NCI-H69 (cell line): Measurements from ENCODE around the gene FMNL3.
"Not testable (repeated sequence)": the region's sequence is repeated elsewhere in the genome, so short reads cannot be mapped to it uniquely, and the experiment has no call there.

ENCODE experiments used
- DNase-seq: peaks from one replicate; lab custom pipeline; 2025; lab: John Stamatoyannopoulos, UW

FMNL3 gene, protein sequence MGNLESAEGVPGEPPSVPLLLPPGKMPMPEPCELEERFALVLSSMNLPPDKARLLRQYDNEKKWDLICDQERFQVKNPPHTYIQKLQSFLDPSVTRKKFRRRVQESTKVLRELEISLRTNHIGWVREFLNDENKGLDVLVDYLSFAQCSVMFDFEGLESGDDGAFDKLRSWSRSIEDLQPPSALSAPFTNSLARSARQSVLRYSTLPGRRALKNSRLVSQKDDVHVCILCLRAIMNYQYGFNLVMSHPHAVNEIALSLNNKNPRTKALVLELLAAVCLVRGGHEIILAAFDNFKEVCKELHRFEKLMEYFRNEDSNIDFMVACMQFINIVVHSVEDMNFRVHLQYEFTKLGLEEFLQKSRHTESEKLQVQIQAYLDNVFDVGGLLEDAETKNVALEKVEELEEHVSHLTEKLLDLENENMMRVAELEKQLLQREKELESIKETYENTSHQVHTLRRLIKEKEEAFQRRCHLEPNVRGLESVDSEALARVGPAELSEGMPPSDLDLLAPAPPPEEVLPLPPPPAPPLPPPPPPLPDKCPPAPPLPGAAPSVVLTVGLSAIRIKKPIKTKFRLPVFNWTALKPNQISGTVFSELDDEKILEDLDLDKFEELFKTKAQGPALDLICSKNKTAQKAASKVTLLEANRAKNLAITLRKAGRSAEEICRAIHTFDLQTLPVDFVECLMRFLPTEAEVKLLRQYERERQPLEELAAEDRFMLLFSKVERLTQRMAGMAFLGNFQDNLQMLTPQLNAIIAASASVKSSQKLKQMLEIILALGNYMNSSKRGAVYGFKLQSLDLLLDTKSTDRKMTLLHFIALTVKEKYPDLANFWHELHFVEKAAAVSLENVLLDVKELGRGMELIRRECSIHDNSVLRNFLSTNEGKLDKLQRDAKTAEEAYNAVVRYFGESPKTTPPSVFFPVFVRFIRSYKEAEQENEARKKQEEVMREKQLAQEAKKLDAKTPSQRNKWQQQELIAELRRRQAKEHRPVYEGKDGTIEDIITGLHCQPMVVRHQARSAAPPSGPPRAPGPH

GRCh38 chr12:49707128-49707811 is at the start of gene FMNL3:
TSS of gene FMNL3 (minus strand) at chr12:49707405. CDS start at chr12:49707180, 225 bp downstream.
- peak; percentile 99 for DNase-seq

DNA sequence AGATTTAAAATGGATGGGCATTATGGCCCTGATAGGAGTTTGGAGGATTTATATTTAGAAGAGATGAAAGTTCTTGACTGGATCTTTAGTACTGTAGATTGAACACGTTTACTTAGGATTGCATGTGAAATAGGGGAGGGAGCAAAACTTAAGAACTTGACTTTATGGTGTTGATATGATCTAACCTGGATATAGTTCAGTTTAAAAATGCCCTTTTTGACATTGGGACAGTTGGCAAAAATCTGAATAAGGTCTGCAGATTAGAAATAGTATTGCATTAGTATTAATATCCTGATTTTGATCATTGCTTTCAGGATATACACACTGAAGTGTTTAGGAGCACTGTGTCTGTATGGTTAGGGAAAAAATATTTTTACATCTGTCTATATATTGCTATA is 43.8 kb upstream of the FMNL3 start:
- DNase-seq = no peak

GRCh38 chr12:49750027-49750995 is 43.1 kb upstream of the FMNL3 start:
- peak; percentile 36 for DNase-seq

DNA sequence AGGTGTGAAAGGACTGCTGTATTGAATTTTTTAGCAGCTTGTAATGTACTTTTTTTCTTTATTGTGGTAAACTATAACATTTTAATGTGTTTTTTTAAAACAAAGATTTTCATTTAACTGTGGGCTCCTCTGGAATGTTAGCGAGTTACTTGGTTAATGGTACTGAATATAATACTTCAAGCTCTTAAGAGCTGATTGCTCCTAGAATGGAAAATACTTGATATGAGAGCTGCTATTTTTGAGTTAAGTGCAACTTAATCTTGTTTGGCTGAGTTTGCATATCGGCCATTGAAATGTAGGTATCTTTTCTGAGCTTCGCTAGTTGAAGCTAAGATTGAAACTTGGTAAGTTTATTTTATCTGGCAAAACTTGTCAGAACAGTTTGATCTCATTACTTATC is 41.6 kb upstream of the FMNL3 start:
- no peak for DNase-seq

DNA sequence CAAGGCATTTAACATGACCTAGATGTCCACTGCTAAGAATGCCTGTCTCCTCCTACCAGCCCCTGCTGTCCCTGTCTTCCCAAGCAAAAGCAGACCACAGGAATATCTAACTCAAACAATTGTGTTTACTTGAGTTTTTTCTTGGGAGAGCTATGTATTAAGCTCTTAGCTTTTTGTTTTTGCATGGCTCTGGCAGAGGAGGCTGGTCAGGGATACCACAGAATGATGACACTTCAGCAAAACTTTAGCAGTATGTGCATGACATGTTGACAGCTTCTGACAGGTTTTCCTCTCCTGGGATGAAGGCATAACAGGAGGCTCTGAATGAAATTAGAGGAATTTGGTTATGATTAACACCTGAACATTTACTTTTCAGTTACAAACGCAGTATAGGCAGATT is 41.1 kb upstream of the FMNL3 start:
- DNase-seq = no peak

DNA sequence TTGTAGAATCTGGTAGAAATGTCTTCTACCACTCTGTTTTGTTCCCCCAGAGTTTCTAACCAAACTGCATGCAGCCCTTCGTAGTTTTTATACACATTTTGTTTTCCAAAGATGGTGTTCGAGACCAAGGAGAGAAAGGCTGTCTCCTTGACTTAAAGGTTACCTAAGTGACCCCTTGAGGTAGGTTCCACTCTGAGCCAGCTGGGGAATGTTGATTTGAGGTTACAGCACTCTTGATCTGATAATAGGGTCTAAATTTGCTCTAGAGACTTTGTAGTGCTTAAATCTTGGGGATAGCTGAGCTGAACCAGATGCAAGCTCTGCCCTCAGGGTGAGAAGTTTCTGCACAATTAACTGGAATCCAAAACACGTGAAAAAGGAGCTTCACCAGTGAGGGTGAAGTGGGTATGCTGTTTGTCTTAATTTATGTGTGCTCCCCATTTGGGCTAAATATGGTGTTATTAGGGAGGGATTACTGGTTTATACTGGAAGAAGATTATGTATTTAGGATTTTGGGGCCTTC is 37.2 kb upstream of the FMNL3 start:
- no peak for DNase-seq

DNA sequence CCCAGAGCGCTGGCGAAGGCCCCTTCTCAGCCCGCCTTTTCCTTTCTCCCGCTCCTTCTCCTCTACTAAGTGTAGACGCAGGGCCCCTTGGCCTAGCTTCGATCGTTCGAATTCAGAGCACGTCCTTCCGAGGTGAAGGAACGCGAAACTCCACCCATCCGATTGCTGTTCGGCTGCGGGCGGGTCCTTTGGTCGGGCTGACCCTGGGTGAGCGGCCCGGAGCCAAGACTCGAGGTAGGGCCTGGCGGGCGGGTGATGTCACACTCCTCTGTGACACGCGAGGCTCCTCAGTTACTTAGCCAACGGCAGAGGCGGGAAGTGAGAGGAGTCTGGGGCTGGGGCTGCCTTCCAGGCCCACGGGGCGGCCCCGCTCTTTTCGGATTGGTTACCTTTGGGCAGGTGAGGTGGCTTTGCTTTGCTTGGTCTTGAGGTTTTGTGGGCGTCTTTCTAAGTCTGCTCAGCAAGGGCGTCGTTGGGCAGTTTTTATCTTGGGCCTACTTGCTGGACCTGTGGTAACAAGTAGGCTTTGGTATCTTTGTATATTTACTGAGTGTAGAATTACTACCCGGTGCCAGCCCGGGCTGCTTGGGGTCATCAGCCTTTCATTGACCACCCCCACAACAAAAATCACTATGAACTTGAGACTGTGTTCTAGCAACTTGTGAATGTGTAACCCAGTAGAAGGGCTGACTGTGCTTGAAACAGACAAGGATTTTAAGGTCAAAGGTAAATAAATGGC is 34.8 kb upstream of the FMNL3 start:
- peak; percentile 85 for DNase-seq

DNA sequence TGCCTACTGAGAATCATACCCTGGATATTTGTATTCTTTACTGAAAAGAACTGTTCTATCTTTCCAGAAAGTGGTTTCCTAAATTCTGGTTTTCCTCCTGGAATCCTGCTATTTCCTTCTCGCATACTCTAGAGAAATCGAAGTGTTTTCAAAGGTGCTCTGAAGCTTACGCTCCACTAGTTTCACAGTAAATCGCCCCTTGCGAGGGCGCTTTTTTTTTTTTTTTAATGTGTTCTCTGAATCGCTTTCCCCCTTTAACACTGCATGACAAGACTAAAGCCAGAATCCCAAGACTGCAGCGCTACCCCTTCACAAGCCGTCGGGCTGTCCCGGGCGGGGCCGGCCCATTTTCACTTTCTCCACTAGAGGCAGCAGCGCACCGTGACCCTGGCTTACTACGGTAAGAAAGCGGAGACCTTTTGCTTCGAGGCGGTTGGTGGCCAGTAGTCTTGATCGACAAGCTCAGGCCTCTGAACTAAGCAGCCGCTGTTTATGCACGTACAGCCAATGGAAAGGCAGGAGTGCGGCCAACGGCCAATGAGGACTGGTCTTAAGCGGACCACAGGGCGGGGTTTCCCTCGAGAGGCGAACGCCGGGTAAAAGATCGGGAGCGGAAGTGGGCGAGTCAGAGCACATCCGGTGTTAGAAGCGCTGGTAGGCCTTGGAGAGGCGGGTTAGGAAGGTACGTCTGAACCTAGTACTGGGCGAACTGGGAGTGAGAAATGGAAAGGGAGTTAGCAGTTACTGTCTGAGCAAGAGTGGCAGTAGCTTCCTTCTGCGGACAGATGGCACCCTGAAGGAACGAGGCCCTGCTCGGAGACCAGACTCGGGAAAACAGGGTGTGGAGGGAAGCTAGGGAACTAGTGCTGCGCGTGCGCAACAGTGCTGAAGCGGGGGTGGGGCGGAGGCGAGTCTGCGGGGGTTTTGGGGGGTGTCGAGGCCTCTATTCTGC is 34.0 kb upstream of the FMNL3 start, which contains the start of gene TMBIM6:
TMBIM6 (plus strand) TSS at position 628 of the 952 bp plus-strand sequence. CDS start 10,937 bp downstream, outside the sequence.
- DNase-seq = peak; percentile 100

- DNase-seq = not testable (repeated sequence)
These were observed 33.1 kb upstream of the FMNL3 start for GRCh38 chr12:49740277-49740676.

DNA sequence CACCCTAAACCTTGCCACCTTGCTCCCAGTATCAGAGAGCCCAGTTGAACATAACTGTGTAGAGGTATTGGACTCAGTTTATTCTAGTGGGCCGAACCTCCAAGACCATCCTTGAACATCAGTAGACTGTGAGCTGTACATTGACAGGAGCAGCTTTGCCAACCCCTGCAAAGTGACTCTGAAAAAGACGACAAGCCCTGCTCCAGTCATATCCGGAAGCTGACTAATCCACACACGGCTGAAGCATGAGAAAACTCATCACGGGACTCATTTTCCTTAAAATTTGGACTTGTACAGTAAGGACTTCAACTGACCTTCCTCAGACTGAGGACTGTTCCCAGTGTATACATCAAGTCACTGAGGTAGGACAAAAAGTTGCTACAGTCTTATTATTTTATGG is 31.5 kb upstream of the FMNL3 start:
- DNase-seq = not testable (repeated sequence)

GRCh38 chr12:49734900-49735299 is 27.7 kb upstream of the FMNL3 start:
- DNase-seq = not testable (repeated sequence)

DNA sequence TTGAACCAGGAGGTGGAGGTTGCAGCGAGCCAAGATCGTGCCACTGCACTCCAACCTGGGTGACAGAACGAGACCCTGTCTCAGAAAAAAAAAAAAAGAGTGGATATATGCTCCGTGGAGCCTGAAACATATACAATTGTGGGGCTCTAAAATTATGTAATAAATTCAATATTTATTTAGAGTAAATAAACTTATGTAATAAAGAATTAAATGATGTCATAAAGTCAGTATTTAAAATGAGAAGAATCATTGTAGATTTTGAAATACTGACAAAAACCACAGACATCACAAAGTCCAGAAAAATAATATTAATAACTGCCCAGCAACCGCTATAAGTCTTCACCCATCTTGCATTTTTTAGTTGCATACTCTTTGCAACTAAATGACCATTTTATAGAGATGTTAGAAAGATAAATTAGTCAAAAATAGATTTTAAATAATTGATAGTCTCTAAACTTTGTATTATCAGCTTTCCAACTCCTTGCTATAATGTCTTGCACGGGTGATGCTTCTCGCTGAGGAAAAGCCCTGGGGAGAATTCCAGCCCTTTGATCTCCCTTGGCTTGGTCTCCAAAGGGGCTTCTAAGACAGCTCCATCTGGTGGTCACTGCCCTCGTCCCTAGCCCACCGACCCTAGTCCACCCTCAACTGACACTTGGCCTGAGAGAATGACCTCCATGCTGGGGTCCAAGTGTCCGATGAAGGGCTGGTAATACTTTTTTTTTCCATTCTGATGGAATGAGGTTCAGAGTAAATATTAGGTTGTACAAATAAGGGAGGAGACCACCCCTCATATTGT is 26.2 kb upstream of the FMNL3 start:
- no peak for DNase-seq

DNA sequence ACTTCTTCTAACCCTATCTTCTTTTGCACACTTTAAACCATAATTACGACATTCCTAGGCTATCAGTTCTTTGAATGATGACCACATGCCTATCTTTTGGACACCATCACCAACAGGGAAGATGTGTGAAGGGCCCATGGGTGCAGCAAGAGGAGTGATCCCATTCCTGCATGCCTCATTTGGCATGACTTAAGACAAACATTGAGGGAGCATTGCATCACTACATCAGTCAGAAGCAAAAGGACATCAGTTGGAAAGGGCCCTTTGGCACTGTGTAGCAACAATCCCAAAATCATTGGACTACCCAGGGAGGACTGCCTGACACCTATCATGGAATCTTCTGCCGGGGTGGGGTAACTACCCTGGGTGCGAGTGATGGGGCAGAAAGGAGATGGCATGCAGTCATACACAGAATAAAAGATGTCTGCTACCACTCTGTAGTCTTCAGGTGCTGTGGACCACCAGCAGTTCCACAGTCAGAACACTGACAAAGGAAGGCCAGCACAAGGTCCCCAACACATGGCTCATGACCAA is 23.4 kb upstream of the FMNL3 start:
- DNase-seq = no peak

DNA sequence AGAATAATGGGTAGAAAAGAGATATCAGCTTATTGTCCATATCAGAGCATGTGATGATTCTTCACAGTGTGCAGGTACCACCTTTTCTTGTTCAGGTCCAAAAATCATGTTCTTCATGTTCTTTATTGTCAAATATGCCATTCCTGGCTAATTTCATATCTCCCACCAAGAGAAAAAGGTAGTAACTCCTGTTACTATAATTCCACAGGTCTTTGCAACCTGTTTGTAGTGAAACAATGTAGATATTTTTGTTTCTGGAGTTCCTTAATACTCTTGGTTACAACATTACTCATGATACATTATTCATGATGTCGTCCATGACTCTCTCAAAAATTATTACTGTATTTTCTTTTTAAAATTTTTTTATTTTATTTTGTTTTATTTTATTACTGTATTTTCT is 22.8 kb upstream of the FMNL3 start:
- no peak for DNase-seq

- no peak for DNase-seq
These were observed 21.2 kb upstream of the FMNL3 start for GRCh38 chr12:49728446-49728845.

- not testable (repeated sequence) for DNase-seq
These were observed 14.2 kb upstream of the FMNL3 start for GRCh38 chr12:49721355-49721754.

GRCh38 chr12:49720214-49720613 is 13.0 kb upstream of the FMNL3 start:
- DNase-seq = no peak
